GM13977 (cell line): ENCODE results near the gene MGAT5.

Experiments
- DNase-seq: peaks from one replicate; pipeline ENCODE4 v3.0.0; 2012; ENCODE audit warnings: low spot score
- in situ Hi-C: fragments of 300-500 bp; cut with MboI; formaldehyde crosslinking; loops from one replicate; pipeline ENCODE4 v1.12.0; 2022; ENCODE audit warnings: low sequenced_read_pairs, low pct_unique_long_range_greater_than_20kb, mixed read lengths, inconsistent platforms; ENCODE audit not compliant: unreplicated experiment
- TF ChIP-seq, protein P1 (sequence below): IDR thresholded peaks from 2 replicates; pipeline ENCODE4 v1.5.1; 2012; ENCODE audit warnings: mild to moderate bottlenecking, control low read depth; ENCODE audit not compliant: insufficient read depth; ENCODE audit errors: extremely low read depth, missing control alignments

The MGAT5 gene

DNA sequence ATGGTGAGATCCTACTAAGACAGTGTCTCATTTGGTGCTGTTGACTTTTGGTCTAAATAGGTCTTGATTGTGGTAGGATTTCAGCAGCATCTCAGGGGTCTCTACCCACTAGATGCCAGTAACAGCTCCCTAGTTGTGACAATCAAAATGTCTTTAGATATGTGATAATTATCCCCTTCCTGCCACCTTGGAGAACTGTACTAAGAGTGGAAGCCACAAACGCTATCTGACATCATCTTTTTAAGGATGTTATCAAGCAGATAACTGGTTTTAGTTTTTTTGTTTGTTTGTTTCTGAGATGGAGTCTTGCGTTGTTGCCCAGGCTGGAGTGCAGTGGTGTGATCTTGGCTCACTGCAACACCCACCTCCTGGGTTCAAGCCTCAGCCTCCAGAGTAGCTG lies 3.1 kb downstream of the MGAT5 start:
- TF ChIP-seq, protein P1, sequence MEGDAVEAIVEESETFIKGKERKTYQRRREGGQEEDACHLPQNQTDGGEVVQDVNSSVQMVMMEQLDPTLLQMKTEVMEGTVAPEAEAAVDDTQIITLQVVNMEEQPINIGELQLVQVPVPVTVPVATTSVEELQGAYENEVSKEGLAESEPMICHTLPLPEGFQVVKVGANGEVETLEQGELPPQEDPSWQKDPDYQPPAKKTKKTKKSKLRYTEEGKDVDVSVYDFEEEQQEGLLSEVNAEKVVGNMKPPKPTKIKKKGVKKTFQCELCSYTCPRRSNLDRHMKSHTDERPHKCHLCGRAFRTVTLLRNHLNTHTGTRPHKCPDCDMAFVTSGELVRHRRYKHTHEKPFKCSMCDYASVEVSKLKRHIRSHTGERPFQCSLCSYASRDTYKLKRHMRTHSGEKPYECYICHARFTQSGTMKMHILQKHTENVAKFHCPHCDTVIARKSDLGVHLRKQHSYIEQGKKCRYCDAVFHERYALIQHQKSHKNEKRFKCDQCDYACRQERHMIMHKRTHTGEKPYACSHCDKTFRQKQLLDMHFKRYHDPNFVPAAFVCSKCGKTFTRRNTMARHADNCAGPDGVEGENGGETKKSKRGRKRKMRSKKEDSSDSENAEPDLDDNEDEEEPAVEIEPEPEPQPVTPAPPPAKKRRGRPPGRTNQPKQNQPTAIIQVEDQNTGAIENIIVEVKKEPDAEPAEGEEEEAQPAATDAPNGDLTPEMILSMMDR, result no peak
- in situ Hi-C loops, result no loop called here
- DNase-seq, result no peak

DNA sequence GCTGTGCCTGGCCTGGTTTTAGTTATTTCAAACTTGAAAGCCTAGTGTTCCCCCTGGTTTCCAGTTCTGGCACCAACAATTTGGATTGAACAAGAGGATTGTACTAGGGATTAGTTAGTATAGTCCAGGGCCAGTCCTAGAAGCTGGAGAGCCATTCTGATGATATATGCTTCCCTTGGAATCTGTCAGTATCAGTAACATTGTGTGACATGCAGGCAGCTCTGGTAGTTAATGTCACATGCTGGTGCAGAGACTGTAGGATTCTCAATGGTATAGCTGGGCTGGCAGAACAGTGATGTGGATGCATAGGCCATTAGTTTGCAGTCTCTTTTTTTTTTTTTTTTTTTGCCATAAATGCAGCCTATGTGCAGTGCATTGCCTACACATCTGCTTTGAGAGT lies 3.6 kb downstream of the MGAT5 start:
- no peak for DNase-seq
- in situ Hi-C loops, result no loop called here
- TF ChIP-seq, protein P1, result no peak

DNA sequence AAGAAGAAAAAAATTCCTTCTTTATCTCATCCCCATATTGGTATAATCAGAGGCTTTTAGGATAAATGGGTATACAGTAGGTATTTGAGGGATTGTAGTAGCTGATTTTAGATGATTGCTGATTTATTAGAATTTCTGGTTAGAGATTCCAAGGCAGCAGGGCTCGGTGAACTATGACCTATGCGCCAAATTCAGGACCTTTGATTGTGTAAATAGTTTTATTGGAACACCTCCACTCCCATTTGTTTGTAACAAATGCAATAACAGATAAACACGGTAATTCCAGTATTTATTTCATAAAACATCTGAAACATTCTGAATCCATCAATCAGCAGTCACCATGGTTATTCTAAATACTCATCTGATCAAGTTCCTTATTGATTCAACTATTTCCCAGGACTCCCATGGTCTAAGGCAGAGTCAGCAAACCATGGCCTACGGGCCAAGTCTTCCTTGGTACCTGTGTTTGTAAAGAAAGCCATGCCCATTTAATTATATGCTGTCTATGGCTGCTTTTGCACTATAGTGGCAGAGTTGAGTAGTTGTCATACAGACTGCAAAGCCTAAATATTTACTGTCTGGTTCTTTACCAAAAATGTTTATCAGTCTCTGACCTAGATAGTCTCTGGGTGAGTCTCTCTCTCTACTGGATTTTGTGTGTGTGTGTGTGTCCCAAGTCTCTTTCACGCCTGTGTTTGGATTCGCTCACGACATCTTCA lies 4.3 kb downstream of the MGAT5 start:
- in situ Hi-C loops, result no loop called here
- no peak for DNase-seq
- TF ChIP-seq, protein P1, result no peak

DNA sequence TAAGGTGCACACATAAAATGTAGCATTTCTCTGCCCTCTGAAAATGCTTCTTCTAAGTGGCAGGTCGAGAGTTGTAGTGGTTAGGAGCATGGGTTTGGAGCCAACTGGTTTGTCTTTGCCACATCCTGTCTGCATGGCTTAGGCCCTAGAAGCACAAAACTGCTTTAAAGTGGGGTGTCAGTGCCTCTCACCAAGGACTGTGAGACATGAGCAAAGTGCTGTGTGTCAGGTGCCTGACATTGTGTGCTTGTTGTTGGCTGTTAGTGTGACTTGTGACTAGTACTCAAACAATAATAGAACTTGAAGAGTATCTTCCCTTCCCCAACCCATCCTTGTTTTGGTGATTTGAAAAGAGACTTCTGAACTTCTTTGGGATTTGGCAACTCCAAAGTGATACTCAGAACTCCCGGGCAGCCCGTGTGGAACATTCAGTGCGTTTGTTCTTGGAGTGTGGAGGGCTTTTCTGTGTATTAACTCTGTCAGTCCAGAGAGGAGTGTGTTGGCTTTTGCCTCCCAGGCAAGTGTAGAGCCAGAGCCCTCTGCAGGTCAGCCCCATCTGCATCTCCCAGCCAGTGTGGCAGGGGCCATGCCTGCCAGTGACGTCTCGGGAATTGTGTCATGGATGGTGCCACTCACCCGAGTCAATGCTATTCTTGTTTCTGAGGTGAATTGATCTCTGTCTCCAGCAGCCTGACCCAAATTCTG lies 5.0 kb downstream of the MGAT5 start:
- in situ Hi-C loops, result no loop called here
- TF ChIP-seq, protein P1, result no peak
- no peak for DNase-seq

DNA sequence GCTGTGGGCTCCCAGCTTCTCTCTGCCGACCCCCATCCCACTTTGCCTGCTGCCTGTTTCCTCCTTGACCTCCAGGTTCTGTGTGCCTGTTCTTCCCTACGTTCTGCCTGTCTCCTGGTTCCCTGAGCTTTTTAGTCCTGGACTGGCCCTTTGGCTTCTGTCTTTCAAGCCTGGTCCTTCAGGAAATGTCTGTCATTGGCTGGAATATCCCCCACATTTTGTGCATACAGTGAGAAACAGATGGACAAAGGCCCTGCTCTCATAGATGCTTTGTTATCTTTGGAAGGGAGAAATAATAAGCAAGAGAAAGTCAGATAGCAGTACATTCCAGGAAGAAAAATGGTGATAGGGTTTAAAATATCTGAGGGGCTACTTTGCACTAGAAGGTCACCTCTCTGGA lies 5.7 kb downstream of the MGAT5 start:
- TF ChIP-seq, protein P1, result no peak
- DNase-seq, result no peak
- in situ Hi-C loops, result no loop called here

DNA sequence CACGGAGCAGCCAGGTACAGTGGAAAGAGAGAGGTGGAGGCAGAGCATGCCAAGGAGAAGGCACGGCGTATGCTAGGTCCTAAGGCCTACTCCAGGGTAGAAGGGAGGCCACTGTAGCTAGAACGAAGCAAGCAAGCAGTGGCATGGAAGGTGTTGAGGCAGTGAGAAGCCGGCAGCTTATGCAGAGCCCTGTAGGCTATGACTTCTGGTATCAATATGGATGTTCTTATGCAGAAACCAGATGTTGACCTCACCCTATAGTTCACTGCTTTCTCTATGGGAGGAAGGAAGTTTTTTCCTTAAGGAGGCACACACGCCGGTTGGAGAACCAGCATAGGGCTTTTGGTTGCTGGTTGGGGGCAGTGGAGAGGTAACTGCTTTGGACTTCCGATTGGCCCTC lies 6.1 kb downstream of the MGAT5 start:
- TF ChIP-seq, protein P1, result no peak
- in situ Hi-C loops, result no loop called here
- no peak for DNase-seq
